Measurements from ENCODE around the gene LRCH4.

DNA sequence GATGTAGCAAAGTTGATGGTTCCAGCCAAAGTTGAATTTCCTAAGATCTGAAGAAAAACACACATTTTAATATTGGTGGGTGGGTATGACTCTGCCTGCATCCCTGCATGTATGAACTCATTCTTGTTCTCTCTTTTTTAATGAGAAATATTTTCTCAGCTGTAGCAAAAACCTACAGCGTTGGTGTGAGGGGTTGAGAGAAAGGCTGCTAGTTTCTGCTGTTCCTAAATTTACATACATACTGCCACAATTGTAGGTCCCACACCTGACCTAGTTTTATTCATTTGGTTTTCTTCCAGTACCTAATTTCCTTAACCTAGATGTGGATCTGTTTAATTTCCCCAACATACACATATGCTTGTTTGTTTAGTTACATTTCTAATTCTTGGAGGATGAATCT is 42.3 kb downstream of the LRCH4 start:
- TF ChIP-seq MYC (IDR thresholded peaks at IDR 0.05; ENCODE audit: low read depth, low read length) (no peak), POLR2A (IDR thresholded peaks at IDR 0.05; ENCODE audit: extremely low read depth, insufficient read length) (no peak)
- TF ChIP-seq, protein P1, sequence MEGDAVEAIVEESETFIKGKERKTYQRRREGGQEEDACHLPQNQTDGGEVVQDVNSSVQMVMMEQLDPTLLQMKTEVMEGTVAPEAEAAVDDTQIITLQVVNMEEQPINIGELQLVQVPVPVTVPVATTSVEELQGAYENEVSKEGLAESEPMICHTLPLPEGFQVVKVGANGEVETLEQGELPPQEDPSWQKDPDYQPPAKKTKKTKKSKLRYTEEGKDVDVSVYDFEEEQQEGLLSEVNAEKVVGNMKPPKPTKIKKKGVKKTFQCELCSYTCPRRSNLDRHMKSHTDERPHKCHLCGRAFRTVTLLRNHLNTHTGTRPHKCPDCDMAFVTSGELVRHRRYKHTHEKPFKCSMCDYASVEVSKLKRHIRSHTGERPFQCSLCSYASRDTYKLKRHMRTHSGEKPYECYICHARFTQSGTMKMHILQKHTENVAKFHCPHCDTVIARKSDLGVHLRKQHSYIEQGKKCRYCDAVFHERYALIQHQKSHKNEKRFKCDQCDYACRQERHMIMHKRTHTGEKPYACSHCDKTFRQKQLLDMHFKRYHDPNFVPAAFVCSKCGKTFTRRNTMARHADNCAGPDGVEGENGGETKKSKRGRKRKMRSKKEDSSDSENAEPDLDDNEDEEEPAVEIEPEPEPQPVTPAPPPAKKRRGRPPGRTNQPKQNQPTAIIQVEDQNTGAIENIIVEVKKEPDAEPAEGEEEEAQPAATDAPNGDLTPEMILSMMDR (IDR thresholded peaks at IDR 0.05; ENCODE audit: low read depth, low read length) = no peak
